Dendritic cell treated with granulocyte-macrophage colony-stimulating factor and Interleukin-4, amounts not matched to agents 40 ng/mL and 50 ng/mL, for 4 days (primary cell): ENCODE results near the gene MYL6.

ENCODE experiments used
- H3K27ac Mint-ChIP-seq: one replicate; pipeline ENCODE4 v1.8.0; 2022; ENCODE audit warnings: mild to moderate bottlenecking, mixed read lengths
- H3K27me3 Mint-ChIP-seq: one replicate; pipeline ENCODE4 v1.8.0; 2022; ENCODE audit warnings: mild to moderate bottlenecking, mixed read lengths
- H3K36me3 Mint-ChIP-seq: one replicate; pipeline ENCODE4 v1.8.0; 2022; ENCODE audit warnings: low read depth, mixed read lengths
- H3K4me1 Mint-ChIP-seq: one replicate; pipeline ENCODE4 v1.8.0; 2022; ENCODE audit warnings: low read depth, mixed read lengths
- H3K4me3 Mint-ChIP-seq: one replicate; pipeline ENCODE4 v1.8.0; 2022; ENCODE audit warnings: mild to moderate bottlenecking, moderate library complexity, mixed read lengths
- H3K9me3 Mint-ChIP-seq: one replicate; pipeline ENCODE4 v1.8.0; 2022; ENCODE audit warnings: mixed read lengths
- intact Hi-C: fragments of 100-400 bp; cut with micrococcal nuclease; formaldehyde crosslinking; loops from one replicate; pipeline ENCODE4 v1.15.0; 2022

The MYL6 gene

GRCh38 chr12:56122637-56123036 lies 35.5 kb upstream of the MYL6 start:
- Mint-ChIP-seq H3K4me1 (peaks cover 76% of the 10 kb centered on the region), H3K9me3 (no peaks in the 10 kb centered on the region), H3K36me3 (peaks cover 60% of the 10 kb centered on the region), H3K27me3 (no peaks in the 10 kb centered on the region), H3K27ac (no peak overlapping the region), H3K4me3 (no peak overlapping the region)
- intact Hi-C loops, result no loop called here

- peaks cover 72% of the 10 kb centered on the region for H3K4me1 Mint-ChIP-seq
- intact Hi-C loops, result no loop called here
- no peaks in the 10 kb centered on the region for H3K9me3 Mint-ChIP-seq
- peak overlapping the region; percentile 48 for H3K27ac Mint-ChIP-seq
- H3K36me3 Mint-ChIP-seq, result peaks cover 59% of the 10 kb centered on the region
- no peaks in the 10 kb centered on the region for H3K27me3 Mint-ChIP-seq
- H3K4me3 Mint-ChIP-seq, result no peak overlapping the region
These were observed 34.0 kb upstream of the MYL6 start for GRCh38 chr12:56124133-56124532.

- no peaks in the 10 kb centered on the region for H3K9me3 Mint-ChIP-seq
- H3K4me1 Mint-ChIP-seq, result peaks cover 74% of the 10 kb centered on the region
- peak overlapping the region; percentile 85 for H3K27ac Mint-ChIP-seq
- intact Hi-C loops, result loop anchor here (2.0 kb wide), 1 partner anchor 62 kb away; the partner anchor contains the start of gene SMARCC2
- H3K36me3 Mint-ChIP-seq, result peaks cover 57% of the 10 kb centered on the region
- H3K27me3 Mint-ChIP-seq, result no peaks in the 10 kb centered on the region
- peak overlapping the region; percentile 21 for H3K4me3 Mint-ChIP-seq
These were observed 31.4 kb upstream of the MYL6 start for GRCh38 chr12:56126732-56127239.

DNA sequence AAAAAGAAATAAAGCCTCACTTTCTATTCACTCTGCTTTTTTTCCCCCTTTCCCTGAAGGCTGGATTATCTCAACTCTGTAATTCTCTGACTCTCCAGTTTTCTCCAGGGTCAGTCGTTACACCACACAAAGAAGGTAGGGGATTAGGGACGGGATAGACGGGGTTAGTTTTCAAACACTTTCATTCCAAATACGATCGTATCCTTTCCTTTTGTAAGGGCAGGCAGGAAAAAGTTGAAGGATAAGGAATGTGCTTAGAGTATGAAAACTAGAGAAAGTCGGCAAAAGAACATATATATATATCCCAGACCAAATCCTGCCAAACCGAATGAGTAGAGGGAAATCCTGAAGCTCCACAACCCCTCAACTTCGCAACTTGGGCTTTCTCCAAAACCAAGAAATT lies 30.7 kb upstream of the MYL6 start:
- Mint-ChIP-seq H3K4me3 (peak overlapping the region; percentile 98), H3K36me3 (peaks cover 60% of the 10 kb centered on the region), H3K27me3 (no peaks in the 10 kb centered on the region), H3K27ac (peak overlapping the region; percentile 85), H3K9me3 (no peaks in the 10 kb centered on the region), H3K4me1 (peaks cover 74% of the 10 kb centered on the region)
- intact Hi-C loops, result loop anchor here (2.0 kb wide), 1 partner anchor 61 kb away; the partner anchor contains the start of gene SMARCC2

- Mint-ChIP-seq H3K9me3 (no peaks in the 10 kb centered on the region), H3K27ac (peak within 1 kb of the TSS; percentile 85), H3K36me3 (peaks cover 66% of the 10 kb centered on the region), H3K4me3 (peak within 1 kb of the TSS; percentile 98), H3K27me3 (no peaks in the 10 kb centered on the region), H3K4me1 (peaks cover 71% of the 10 kb centered on the region)
- intact Hi-C loops, result loop anchor here (1.0 to 2.0 kb wide), 3 partner anchors 24 to 61 kb away; partner anchors contain the start of genes MYL6, PA2G4 and SMARCC2
These were observed 30.1 kb upstream of the MYL6 start, which contains the start of gene ESYT1 for GRCh38 chr12:56127888-56128669. Gene ESYT1, plus strand, starts transcription at chr12:56128267. Its CDS starts 53 bp downstream, at chr12:56128320.

DNA sequence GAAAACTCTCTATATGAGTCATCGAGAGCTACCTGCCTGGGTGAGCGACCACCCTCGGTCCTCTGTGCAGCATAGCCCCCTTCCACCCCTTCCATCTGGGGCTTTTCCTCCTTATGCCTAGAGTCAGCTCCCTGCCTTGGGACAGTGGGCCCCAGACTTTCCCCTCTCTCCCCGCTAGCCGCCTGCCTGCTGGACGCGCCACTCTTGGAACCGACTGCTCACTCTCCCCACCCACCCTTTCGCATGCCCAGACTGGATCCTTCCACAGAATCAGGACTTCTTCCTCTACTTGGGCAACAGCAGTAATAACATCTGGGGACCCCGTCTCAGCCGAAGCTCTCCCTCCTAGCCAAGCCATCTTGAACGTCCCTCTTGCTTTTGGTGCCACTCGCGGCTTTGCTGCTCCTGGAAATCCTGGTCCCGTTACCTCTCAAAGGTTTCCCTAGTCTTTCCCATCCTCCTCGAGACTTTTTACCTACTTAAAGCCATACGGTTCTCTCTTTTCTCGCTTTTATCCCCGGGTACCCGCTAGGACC lies 29.4 kb upstream of the MYL6 start:
- Mint-ChIP-seq H3K36me3 (peaks cover 66% of the 10 kb centered on the region), H3K27me3 (no peaks in the 10 kb centered on the region), H3K4me1 (peaks cover 68% of the 10 kb centered on the region), H3K27ac (peak overlapping the region; percentile 85), H3K4me3 (peak overlapping the region; percentile 98), H3K9me3 (no peaks in the 10 kb centered on the region)
- intact Hi-C loops, result loop anchor here (1.0 kb wide), 2 partner anchors 24 to 30 kb away; partner anchors contain the start of genes MYL6 and PA2G4

DNA sequence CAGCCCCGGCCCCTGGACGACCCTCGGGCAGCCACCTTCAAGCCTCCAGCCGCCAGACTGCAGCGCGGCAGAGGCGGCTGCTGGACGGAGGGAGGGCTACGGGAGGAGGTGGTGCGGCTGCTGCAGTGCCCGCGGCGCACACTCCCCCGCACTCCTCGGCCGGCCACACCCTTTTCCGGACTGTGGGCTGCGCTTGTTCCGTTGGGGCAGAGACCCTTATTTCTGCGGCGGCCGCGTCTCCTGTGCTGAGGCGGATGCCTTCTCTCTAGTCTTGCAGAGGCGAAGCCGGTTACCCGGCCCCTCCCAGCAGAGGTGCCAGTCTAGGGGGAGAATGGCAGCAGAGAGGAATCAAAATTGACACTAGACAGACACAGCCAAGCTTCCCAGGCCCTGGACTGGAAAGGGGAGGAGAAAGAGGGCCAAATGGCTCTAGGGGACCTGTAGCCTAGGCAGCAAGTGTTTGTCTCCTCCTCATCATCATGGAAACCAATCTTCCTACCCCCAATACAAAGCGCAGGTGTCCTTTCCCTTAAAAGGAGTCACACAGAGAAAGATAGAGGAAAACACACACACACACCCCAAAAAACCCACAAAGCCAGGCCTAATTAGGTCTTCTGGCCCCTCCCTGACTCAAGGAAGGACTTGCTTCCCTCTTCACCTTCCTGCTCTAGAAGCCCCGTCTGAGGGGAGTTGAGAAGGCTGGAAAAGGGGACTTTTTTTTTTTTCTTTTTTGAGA lies 28.8 kb upstream of the MYL6 start:
- no peaks in the 10 kb centered on the region for H3K9me3 Mint-ChIP-seq
- intact Hi-C loops, result no loop called here

DNA sequence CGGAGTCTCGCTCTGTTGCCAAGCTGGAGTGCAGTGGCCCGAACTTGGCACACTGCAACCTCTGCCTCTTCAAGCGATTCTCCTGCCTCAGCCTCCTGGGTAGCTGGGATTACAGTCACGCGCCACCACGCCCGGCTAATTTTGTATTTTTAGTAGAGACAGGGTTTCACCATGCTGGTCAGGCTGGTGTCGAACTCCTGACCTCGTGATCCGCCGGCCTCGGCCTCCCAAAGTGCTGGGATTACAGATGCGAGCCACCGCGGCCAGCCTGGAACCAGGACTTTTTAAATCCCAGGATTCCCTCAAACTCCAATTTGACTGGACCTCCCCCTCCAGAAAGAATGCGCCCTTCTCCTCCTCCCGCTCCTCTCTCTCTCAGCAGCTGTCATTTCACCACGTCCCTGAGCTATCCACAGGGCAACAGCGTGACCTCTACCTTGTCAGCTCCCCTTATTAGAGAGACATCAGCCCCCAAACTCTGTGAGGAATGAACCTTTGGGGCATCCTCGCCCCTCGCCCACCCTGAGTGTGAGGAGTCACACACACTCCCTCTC lies 28.1 kb upstream of the MYL6 start:
- H3K27ac Mint-ChIP-seq, result peak overlapping the region; percentile 85
- peaks cover 59% of the 10 kb centered on the region for H3K4me1 Mint-ChIP-seq
- peaks cover 71% of the 10 kb centered on the region for H3K36me3 Mint-ChIP-seq
- no peaks in the 10 kb centered on the region for H3K27me3 Mint-ChIP-seq
- intact Hi-C loops, result no loop called here
- H3K9me3 Mint-ChIP-seq, result no peaks in the 10 kb centered on the region
- H3K4me3 Mint-ChIP-seq, result peak overlapping the region; percentile 98

More for the DNA sequence above, 28.8 kb upstream of the MYL6 start:
- H3K36me3 Mint-ChIP-seq, result peaks cover 66% of the 10 kb centered on the region
- H3K4me1 Mint-ChIP-seq, result peaks cover 62% of the 10 kb centered on the region
- peak overlapping the region; percentile 85 for H3K27ac Mint-ChIP-seq
- peak overlapping the region; percentile 98 for H3K4me3 Mint-ChIP-seq
- no peaks in the 10 kb centered on the region for H3K27me3 Mint-ChIP-seq

DNA sequence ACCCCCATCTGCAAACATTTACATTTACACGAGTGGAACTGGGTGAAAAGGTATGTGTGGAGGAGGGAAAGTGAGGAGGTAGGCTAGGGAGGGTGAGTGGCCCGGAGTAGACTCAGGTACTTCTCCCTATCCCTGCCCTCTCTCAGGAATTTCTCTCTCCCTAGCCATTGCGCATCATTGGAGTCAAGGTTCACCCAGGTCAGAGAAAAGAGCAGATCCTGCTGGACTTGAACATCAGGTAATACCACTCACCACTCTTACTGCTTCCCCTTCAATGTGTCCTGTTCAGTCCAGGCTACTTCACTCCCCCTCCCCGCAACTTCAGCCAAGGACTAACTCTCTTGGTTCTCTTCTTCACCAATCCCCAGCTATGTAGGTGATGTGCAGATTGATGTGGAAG lies 27.3 kb upstream of the MYL6 start:
- peaks cover 79% of the 10 kb centered on the region for H3K36me3 Mint-ChIP-seq
- H3K4me1 Mint-ChIP-seq, result peaks cover 59% of the 10 kb centered on the region
- intact Hi-C loops, result no loop called here
- no peaks in the 10 kb centered on the region for H3K9me3 Mint-ChIP-seq
- H3K27ac Mint-ChIP-seq, result no peak overlapping the region
- H3K27me3 Mint-ChIP-seq, result no peaks in the 10 kb centered on the region
- no peak overlapping the region for H3K4me3 Mint-ChIP-seq

- intact Hi-C loops, result no loop called here
- Mint-ChIP-seq H3K9me3 (no peaks in the 10 kb centered on the region), H3K27ac (no peak overlapping the region), H3K27me3 (no peaks in the 10 kb centered on the region), H3K4me3 (no peak overlapping the region), H3K4me1 (peaks cover 28% of the 10 kb centered on the region), H3K36me3 (peaks cover 100% of the 10 kb centered on the region)
These were observed 23.3 kb upstream of the MYL6 start for GRCh38 chr12:56134897-56135296.

DNA sequence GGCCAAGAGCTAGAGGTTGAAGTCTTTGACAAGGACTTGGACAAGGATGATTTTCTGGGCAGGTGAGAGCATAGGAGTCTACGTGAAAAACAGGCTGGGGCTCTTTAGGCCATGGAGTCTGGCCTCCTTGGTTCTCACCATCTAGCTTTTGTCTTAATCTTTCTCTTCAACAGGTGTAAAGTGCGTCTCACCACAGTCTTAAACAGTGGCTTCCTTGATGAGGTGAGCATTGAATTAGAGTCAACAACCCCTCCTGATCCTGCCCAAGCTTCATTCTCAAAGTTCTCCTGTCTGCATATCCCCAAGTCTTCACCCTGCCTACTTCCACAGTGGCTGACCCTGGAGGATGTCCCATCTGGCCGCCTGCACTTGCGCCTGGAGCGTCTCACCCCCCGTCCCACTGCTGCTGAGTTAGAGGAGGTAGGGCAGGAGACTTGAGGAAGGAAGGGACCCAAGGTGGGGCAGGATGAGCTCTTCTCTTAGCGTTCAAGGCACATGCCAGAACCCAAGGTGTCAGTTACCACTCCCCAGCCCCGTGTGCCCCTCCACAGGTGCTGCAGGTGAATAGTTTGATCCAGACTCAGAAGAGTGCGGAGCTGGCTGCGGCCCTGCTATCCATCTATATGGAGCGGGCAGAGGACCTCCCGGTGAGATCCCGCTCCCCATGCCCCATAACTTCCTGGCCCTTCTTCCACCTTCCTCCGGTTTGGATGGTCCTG lies 20.1 kb upstream of the MYL6 start:
- no peak overlapping the region for H3K27ac Mint-ChIP-seq
- H3K27me3 Mint-ChIP-seq, result no peaks in the 10 kb centered on the region
- no peak overlapping the region for H3K4me3 Mint-ChIP-seq
- H3K4me1 Mint-ChIP-seq, result peaks cover 27% of the 10 kb centered on the region
- intact Hi-C loops, result no loop called here
- peaks cover 100% of the 10 kb centered on the region for H3K36me3 Mint-ChIP-seq
- H3K9me3 Mint-ChIP-seq, result no peaks in the 10 kb centered on the region

DNA sequence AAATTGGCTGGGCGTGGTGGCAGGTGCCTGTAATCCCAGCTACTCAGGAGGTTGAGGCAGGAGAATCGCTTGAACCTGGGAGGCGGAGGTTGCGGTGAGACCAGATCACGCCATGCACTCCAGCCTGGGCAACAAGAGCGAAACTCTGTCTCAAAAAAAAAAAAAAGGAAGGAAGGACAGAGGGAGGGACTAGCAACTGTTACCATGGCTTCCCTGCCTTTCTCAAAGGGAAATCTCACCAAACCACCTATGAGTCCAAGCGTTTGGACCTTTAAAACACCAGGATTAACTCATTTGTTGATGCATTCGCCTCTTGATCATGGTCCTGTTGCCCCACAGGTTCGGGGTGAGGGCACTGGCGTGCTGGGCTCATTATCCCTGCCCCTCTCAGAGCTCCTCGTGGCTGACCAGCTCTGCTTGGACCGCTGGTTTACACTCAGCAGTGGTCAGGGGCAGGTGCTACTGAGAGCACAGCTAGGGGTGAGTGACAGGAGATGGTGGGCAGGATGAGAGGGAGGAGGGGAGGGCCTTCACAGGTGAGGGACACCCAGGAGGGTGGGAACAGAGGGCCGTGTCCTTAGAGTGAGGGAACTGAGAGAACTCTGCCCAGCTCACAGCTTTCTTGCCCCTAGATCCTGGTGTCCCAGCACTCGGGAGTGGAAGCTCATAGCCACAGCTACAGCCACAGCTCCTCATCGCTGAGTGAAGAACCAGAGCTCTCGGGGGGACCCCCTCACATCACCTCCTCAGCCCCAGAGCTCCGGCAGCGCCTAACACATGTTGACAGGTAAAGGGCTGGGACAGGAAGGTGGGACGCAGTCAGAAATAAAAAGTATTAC lies 16.0 kb upstream of the MYL6 start:
- Mint-ChIP-seq H3K27ac (peak overlapping the region; percentile 57), H3K36me3 (peaks cover 86% of the 10 kb centered on the region), H3K4me1 (peaks cover 47% of the 10 kb centered on the region), H3K9me3 (no peaks in the 10 kb centered on the region), H3K27me3 (no peaks in the 10 kb centered on the region), H3K4me3 (no peak overlapping the region)
- intact Hi-C loops, result no loop called here
